ENCODE results near the gene TMC2. TPM values are rescaled to one million over a fixed set of nuclear protein-coding genes. Genes with fewer than 3 reads are reported as not detected.
A peak's percentile ranks its signal among the peaks of the same experiment; 100 is the strongest.

TMC2 gene
- total and polyA plus RNA-seq, 2 of the 8 experiments (the other 6 are each of a cell fraction or from before 2014, with no cell fraction given) = not detected

- Histone ChIP-seq H4K5ac (ENCODE audit: insufficient read length, low read depth, low read length) (no peak overlapping the region), H3K79me2 (ENCODE audit: control insufficient read depth in 1 of 2, insufficient read depth in 2 of 2, low read length in 2 of 2) (no peaks in the 10 kb centered on the region), H2BK15ac (ENCODE audit: low read length) (no peak overlapping the region), H2AFZ (ENCODE audit: low read length) (no peak overlapping the region), H3K23me2 (ENCODE audit: low read depth, low read length) (peaks cover 3% of the 10 kb centered on the region; the same call in 1 of the 2 replicates), H3K36me3 (ENCODE audit: control insufficient read depth in 2 of 4, insufficient read depth in 4 of 4, low read length in 3 of 4) (no peaks in the 10 kb centered on the region; a peak in 1 of 8 replicates), H3K9me3 (ENCODE audit: insufficient read depth in 2 of 2, low read depth in 1 of 2, low read length in 1 of 2) (no peaks in the 10 kb centered on the region), H3K14ac (ENCODE audit: insufficient read length) (no peak overlapping the region), H2BK20ac (ENCODE audit: low read length) (no peak overlapping the region), H3K4ac (replicated peaks; ENCODE audit: insufficient read length, low read depth, low read length) (no peak overlapping the region), H3K4me1 (replicated peaks in 1 of 4; ENCODE audit: control insufficient read depth in 3 of 4, insufficient read depth in 4 of 4, low read length in 3 of 4) (peaks cover 3 to 29% (median 11%) of the 10 kb centered on the region in 4 experiments), H3K23ac (ENCODE audit: insufficient read length) (no peak overlapping the region), H2AK5ac (ENCODE audit: low read depth, low read length) (no peak overlapping the region), H3K79me1 (ENCODE audit: low read depth, low read length) (no peaks in the 10 kb centered on the region), H4K20me1 (replicated peaks in 1 of 2; ENCODE audit: control insufficient read depth in 1 of 2, insufficient read depth in 2 of 2, low read length in 2 of 2) (peaks cover 5 to 7% of the 10 kb centered on the region in 2 experiments), H3K4me3 (ENCODE audit: extremely low read depth in 1 of 4, insufficient read depth in 2 of 4, low read depth in 3 of 4, low read length in 4 of 4) (no peak overlapping the region), H3K27me3 (replicated peaks in 1 of 4; ENCODE audit: control insufficient read depth in 3 of 4, extremely low read depth in 1 of 4, insufficient read depth in 3 of 4, low read length in 3 of 4) (peaks cover 54 to 74% (median 70%) of the 10 kb centered on the region in 4 experiments), H2BK12ac (ENCODE audit: low read depth, low read length) (0 out of 2 replicates have a peak overlapping the region, but pooled peaks have one; percentile 50), H2BK5ac (ENCODE audit: low read depth, low read length) (no peak overlapping the region), H3K9ac (replicated peaks in 1 of 4; ENCODE audit: extremely low read depth in 1 of 4, low read depth in 3 of 4, low read length in 3 of 4) (no peak overlapping the region), H4K91ac (replicated peaks; ENCODE audit: insufficient read length, low read length) (no peak overlapping the region), H3K27ac (ENCODE audit: low read depth, low read length) (no peak overlapping the region), H3K56ac (replicated peaks; ENCODE audit: insufficient read length, low read depth, low read length) (no peak overlapping the region), H3K4me2 (ENCODE audit: insufficient read depth in 1 of 2, low read depth in 2 of 2, low read length in 2 of 2) (no peak overlapping the region; a peak in 1 of 4 replicates), H4K8ac (ENCODE audit: extremely low read depth, insufficient read depth, low read length) (no peak overlapping the region; the same call in 1 of the 2 replicates), H2BK120ac (replicated peaks; ENCODE audit: low read depth, low read length) (no peak overlapping the region), H3K18ac (ENCODE audit: extremely low read depth, low read length) (no peak overlapping the region)
- no peak for TF ChIP-seq SRF (IDR thresholded peaks at IDR 0.05; ENCODE audit: low read depth, low read length)
- no peak for TF ChIP-seq RBBP5 (IDR thresholded peaks at IDR 0.05; ENCODE audit: borderline replicate concordance, low read depth, low read length)
- TF ChIP-seq EGR1 (IDR thresholded peaks at IDR 0.05; ENCODE audit: borderline replicate concordance, low read depth, low read length) = no peak
- no peak for TF ChIP-seq SUZ12 (IDR thresholded peaks at IDR 0.05; ENCODE audit: low read length)
- ChIA-PET POLR2A (ENCODE audit: partially characterized antibody) (no interaction called here), CTCF (ENCODE audit: partially characterized antibody) (interaction anchor here (1.4 to 9.2 kb wide), 3 partner anchors 19 to 61 kb away, joined by 4 to 151 read pairs (median 133); no protein-coding TSS in a partner anchor)
- no peak for DNase-seq (ENCODE audit: low read depth in 1 of 2, low spot score in 2 of 2)
- FAIRE-seq = no peak
- 83% methylated on average over 8 of the region's 8 CpGs; no CpG with 5 or more reads in 1 of the 2 experiments for WGBS, 2 experiments (ENCODE audit: extremely low coverage in 1 of 2, insufficient coverage in 1 of 2, insufficient read length in 1 of 2, insufficient replicate concordance in 2 of 2, low coverage in 1 of 2, low lambda C conversion rate in 2 of 2, missing lambda C conversion rate in 1 of 2)
These were observed 154.8 kb downstream of the TMC2 start for GRCh38 chr20:2691127-2691526.

Measured in H1 (cell line).